NCI-H82 (cell line): Measurements from ENCODE around the gene UROC1.

Experiments
- DNase-seq: peaks from one replicate; lab custom pipeline; 2025; lab: John Stamatoyannopoulos, UW

Gene UROC1

DNA sequence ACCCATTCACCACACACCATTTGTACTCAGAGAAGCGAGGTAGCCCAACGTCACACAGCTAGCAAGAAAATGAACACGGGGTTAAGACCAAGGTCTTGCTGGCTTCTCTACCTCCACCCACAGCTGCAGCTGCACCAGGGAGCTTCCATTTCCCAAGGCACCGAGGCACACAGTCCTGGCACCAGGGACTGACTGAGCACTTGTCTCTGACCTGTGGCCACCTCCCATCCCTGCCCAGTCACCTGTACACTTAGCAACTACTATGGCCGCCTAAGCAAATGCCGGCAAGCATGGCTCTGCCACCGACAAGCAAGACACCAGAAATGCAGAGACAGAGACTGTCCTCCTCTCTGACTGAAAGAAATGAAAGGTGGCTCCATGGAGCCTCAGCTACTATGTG lies 57.2 kb downstream of the UROC1 start:
- DNase-seq = no peak

DNA sequence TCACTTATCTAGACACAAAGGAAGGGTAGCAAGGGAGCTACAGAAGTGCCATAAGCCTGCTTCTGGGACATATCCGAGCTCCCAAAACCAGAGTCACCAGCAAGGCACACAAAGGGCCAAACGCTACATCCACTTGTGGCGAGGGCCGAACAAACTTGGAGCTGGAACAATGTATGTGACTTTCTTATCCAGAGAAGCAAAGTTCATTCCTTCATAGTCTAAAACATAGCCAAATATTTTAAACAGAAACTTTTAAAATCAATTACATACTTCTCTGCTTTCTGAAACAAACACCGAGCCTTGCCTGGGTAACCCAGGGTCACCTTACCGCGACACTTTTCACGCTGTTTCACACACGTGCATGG lies 57.8 kb downstream of the UROC1 start:
- DNase-seq = no peak

DNA sequence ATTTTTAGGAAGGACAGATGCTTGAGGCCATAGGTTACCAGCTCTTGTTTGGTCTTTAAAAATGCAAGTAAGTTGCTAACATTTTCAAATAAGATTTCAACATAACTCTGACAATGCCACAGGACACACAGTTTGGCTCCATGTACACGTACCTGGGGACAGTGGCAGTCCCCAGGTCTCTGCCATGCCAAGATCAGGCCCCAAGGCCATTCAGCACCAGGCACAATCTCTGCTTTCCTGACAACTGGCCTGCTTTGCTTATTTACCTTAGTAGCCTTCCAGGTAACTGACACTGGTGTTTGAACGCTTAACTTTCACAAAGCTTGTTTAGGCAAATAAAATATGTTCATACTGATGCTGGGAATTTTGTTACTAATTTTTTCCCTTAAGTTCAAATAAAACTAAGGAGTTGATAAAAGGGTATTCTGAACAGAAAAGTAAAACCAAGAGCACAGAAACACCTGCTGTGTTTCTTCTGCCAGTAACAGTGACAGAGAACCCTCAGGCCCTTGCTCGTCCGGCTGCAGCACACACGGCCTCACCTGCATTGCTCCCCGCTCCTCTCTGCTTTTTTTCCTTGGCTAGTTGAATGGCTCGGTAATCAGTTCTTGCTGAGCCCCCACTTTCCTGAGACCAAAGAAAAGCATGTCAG lies 58.3 kb downstream of the UROC1 start:
- DNase-seq = no peak

DNA sequence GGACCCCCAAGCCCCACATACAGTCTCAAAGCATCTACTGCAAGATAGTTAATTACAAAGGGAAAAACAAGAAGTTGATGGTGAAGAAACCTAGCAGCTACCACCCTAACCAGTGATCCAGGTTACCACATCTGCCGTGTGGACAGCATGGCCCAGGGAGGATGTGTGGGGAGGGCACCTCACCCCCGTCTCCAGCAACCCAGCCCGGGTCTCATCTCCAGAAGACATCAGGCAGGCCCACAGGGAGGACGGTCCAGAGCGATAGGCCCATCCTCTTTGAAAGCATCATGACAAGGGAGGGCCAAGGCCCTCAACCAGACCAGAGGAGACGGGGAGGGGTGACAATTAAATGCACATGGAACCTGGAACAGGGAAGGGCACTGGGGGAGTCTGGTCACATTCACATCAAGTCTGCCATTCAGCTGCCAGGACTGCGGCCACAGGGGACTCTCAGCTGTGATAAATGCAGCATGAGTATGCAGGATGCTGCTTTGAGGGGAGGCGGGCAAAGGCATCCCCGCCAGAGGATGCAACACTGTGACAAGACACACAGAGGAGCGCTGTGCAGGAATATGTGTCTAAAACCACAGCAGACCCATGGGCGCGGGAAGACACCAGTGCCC lies 60.7 kb downstream of the UROC1 start:
- no peak for DNase-seq

DNA sequence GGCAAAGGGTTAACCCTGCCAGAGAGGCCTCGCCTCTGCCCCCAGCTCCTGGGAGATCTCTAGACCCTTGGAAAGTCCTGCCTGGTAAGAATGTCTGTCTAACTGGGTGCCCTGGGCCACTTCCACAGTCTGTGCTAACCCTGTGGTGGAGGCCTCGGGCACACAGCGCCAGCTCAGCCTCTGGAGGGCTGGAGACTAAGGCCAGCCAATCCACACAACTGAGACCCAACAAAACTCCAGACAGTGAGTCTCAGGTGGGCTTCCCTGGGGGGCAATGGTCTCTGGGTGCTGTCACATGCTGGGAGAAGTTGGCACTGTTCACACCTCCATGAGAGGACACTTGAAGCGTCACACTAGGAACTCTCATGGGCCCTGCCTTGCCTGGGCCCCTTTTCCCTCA lies 61.4 kb downstream of the UROC1 start:
- no peak for DNase-seq

DNA sequence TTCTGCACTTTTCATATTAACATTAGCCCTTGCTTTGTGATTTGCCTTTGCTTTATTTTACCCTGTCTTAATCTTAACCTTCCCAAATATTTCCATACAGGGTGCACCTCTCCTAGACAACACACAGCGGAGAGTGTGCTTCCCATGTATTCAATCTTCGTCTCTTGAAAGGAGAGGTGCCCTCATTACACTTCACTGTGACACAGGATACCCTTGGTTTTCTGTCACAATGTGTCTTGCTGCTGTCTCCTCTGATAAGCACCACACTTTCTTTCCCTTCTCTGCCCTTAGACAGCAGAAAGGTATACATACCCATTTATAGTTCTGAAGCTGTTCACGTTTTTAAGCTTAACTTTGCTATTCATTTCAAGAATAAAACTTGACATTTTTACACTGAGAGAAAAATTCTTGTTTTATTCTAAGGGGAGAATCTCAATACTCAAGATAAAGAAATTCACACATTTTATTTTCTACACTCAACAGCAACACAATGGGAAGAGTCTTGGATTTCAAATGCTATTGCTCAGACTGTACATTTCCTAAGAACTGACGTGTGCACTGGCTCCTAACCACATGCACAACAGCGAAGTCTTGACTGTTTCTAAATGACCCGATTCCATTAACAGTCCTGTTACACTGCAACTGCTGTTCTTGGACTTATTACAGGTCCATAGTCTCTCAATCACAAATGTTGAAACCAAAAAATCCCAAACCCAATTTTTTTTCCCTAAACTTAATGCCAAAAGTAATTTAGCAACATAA lies 63.0 kb downstream of the UROC1 start:
- DNase-seq = no peak

DNA sequence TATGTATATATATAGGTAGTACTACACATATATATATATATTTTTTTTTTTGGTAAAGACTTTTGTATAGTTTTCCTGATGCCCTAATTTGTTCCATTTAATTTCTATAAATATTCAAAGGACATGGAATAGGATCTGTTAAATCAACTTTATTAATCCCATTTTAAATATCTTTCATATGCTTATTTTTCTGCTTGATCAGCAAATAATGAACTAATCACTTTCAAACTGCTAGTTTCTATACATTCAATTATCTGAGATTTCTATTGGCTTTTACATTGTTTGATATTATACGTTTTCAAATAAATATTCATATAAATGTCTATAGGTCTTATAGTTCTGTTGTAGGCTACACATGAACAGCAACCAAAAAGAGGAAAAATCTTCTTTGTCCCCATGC lies 63.5 kb downstream of the UROC1 start:
- DNase-seq = no peak

DNA sequence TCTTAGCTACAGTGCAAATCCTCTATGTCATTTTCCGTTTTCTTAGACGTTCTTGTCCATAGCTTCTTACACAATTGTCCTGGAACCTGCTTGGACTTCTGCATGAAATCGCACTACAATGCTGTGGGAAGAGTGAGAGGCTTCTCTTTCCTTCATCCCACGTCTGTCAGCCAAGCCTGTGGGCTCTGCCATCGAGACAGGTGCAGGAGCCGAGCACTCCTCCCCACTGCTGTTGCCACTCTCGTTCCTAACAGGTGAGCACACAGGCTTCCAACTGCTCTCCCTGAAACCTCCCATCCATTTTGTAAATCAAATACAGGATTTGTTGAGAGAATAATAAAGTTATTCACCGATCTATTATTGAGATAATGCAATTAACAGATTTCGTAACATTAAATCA lies 65.4 kb downstream of the UROC1 start:
- DNase-seq = no peak

DNA sequence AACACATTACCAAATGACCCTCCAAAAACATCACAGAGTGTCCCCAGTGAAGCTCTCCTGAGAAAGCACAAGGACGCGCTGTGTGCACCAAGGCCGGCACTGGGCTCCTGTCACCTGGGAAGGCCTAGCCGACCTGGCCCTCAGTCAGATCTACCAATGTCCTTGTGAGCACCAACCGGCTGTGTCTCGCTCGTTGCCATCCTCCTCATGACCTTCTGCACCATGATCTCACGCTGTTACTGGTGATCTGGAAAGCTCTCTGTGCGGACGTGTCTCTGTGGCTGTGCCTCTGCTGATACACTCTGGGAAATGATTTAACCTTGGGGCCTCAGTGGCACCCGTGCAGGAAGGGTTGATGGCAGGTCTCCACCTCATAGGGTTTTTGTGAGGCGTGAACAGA lies 66.1 kb downstream of the UROC1 start:
- DNase-seq = no peak

DNA sequence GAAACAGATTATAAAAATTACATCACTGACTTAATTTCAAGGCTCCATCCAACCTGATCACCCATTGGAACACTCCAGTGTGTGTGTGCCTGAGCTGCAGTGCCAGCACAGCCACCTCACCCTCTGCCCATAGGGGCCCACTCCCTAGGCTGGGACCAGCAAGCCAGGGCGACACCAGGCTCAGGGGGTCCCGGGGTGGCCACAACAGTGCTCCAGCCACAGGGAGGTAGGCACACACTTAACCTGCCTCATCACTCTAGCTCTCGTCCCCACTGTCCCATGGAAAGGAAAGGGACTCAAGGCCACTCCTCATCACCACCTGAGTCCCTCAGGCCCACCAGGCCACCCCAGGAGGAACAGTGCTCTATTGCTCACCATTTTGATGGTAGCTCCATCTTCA lies 66.8 kb downstream of the UROC1 start:
- no peak for DNase-seq

DNA sequence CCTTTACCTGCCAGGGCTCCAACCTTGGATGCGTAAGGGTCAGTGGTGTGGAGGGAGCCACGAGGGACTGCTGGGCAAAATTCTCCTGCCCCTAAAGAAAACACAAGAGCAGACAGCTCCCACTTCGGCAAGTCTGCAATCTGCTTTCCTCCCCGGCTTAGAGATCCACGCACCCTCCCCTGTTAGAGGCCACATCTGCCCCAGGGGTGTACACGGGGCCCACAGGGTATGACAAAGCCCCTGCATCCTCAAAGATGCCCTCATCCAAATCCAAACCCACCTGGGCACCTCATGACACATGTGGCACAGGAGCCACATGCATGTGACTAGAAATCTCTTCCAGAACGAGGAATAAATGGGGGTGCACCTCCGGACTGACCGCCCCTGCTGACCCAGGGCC lies 67.4 kb downstream of the UROC1 start:
- DNase-seq = no peak

DNA sequence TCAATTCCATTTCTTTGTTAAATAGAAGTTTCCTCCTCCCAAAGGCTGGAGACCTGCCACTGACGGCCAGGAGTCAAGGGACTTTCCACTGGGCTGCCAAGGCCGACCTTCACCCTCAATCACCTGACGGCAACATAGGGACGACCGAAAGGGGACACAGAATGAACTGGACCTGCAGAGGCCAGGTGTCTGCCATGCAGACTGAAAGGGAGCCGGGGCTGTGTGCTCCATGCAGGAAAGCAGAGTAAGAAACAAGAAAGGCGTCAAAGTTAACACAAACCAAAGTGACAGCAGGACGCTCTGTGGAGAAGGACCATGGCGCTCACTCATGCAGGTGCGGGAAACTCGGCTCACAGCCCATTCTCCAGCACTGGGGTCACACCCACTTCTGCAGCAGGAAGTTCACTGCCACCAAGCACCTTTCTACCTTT lies 67.9 kb downstream of the UROC1 start:
- DNase-seq = no peak

DNA sequence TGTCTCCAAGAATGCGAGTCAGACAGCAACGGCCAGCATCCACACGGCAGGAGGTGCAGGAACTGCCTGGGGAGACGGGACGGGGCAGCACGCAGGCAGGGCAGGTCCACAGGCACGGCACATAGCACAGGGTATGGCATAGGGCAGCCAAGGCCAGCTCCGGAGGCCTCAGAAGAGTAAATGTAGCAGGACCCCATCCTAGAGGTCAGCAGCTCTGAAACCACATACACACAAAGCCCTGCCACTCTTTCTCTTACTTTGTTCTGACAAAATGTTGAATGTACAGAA lies 68.7 kb downstream of the UROC1 start:
- no peak for DNase-seq

DNA sequence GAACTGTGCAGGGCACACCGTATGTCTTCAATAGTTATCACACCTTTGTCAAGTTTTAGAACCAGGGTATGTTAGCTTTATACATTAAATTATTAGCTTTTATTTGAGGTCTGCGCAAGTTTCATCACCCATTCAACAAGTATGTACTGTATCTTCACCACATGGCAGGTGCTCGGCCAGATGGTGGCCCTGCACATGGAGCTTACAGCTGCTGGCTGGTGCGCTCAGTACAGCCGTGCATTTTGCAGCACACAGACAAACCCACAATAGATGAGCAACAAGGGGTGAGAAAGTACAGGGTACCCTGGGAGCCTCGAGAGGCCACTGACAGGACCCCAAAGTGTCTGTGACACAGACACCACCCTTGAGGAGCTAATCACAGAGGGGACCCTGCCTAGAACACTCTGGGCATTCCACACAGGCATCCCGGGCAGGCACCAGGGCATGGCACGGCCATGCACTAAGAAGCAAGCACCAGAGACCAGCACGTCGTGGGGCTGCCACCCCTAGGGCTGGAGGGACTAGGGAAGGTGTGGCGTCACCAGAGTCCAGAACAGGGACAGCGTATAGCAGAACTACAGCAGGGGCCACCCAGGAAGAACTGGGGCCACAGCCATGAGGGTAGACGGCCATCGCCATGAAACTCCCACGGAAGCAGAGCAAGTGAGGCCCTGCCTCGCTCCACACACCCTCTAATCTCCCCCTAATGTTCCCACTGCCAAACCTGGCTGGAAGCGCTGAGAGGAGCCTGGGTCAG lies 69.3 kb downstream of the UROC1 start:
- no peak for DNase-seq

DNA sequence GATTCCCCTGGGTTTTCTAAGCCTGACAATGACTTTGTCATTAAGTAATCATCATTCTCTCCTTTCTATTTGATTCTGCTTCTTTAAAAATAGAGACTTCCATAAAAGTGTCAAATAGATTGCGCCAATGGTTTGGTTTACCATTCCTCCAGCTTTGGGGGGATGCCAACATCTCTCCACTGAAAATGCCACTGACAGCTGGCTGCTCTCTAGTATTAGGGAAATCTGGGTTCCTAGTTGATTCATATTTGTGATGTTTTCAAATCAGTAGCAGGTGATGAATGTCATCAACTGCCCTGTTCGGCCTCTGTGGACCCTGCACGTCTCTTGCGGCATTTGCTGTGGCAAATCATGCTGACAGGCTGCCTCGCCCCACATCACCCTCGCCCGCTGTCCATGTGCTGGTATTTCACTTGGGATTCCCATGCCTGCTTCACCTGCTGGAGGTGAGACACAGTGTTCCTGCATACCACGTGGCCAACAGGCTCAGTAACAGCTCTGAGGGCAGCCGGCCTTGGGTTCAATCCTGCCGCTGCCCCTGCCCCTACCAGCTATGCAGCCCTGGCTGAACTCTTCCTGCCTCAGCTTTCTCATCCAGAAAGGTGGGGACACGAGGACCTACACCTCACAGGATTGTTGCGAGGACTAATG lies 70.0 kb downstream of the UROC1 start:
- no peak for DNase-seq

DNA sequence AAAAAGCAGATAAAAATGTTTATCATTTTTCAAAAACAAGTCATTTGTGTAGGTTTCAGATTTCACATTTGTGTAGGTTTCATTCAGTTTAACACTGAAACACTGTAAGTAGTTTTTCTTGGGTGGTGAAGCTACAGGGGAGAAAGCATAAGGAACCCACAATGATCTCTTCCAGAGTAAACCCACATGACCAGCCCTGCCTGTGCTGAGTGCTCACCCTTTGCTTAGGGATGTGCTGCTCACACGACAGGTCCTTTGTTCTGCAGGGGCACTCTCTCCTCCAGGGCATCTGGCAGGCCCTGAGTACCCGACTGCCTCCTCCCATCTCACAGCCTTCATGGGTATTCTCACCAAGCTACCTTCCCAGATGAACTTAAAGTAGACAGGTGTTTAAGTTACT lies 70.8 kb downstream of the UROC1 start:
- no peak for DNase-seq

DNA sequence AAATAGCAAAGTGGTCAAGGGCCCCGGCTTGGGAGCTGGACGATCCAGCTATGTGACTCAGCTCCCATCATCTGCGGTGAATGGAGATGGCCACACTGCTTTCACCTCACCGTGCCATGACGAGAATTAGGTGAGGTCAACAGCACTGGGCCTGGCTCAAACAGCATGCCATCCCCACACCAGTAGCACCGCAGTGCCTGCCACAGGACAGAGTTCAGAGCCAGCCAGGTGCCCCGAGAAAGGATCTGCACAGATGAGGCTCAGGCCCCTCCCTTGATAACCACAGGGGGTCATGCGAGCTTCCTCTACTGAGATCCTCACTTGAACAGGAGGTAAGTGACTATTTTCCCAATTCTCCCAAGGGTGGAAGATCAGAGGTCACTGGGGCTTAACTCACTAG lies 71.3 kb downstream of the UROC1 start:
- no peak for DNase-seq

DNA sequence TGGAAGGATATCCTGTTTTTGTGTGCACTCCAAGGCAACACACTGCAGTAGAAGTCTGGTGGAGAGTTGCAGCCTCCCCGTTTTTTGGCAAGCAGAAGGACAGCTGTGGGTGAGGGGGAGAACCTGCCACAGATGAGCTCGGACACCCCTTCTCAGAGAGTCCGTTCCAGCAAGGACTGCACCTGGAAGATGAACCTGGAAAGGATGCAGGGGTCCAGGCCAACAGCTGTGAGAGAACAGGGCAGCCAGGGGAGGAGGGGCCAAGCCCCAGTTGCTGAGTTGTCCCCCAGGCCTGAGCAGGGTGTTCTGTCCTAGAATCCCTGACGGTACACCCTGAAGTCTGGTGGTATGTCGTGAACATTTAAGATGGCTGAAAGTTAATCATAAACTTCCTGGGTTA lies 72.1 kb downstream of the UROC1 start:
- DNase-seq = no peak

DNA sequence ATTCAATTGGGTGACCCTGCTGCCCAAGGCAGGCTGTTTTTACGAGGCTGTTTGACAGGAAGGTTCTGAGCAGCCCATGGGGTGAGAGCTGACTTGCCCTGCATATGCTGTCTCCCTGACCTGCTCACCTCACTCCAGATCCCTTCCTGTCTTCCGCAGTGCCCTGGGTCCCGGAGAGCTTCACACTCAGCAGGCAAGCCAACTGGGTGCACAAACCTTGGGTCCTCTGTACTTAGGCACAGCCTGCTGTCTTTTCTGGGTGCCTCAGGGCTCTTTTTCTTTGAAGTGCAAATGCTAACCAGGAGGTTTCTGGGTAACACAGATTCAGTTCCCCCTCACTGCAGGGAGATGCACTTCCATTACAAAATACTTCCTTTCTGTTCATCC lies 74.7 kb downstream of the UROC1 start:
- no peak for DNase-seq

DNA sequence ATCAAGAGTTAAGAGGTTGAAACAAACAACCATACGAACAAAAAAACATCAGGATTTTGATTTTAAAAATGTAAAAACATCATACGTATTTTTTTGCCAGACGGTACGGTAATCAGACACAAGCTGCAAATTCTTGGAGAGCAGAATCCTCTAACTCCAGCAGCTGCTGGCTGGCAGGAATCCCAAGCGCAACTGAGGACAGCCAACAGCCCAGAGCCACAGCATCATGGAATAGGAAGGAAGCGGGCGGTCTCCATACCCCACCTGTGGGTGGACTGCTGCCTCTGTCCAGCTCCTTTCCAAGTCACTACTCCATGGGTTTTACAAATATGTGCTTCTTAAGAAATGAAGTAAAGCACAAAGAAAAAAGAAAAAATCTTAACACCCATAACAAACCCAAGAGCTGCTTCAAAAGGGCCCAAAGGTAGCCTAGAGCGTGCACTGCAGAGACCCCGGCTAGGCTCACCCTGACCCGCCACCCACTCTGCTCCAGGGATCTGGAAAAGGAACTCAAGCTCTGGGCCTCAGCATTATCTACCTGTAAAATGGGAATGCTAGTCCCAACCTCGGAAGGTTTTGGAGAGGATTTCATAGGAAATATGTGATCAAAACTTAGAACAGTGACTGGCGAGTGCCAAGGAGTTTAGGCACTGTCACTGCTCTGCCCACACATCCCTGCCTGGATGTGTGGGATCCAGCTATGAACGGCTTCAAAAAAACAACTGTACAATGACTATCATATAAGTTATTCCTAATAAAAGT lies 75.3 kb downstream of the UROC1 start:
- DNase-seq = no peak

DNA sequence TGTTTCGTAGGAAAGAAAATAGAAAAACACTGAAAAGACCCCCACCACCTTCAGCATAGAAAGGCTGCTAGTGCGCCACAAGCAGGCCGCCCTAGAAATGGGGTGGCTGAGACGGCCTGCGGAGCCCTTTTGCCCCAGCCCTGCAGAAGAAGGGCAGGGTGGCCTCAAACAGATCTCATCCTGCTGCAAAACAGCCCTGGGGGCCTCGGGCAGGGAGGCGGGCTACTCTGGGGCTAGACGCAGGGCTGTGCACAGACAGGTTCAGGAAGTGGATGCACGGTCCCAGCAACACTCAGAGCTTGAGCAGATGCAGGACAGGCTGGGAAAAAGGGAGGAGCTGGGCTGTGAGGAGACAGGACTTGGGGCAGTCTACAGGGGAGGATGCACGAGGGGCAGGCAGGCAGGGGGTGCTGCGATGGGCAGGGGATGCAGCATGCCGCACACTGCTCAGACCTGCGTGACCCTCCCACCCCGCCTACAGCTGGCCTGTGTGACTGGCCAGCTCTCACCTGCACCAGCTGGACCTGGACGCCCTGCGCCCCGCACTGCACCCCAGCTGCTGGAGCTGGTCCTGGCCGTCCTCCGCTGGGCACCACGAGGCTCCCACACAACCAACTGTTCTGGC lies 76.2 kb downstream of the UROC1 start:
- DNase-seq = no peak

DNA sequence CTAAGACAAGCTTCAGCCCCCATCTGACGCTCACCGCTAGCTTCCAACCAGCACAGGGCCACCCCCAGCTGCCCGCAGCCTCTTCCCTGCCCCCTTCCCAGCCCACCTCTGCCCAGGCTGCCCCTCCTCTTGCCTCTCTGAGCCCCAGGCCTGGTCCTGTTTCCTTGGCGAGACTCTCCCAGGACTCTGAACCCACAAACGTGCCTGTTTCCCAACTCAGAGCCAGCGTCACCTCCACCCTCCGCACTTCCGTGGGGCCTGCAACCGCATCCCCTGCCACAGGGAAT lies 76.9 kb downstream of the UROC1 start:
- DNase-seq = no peak
